NCI-H2029 treated with DMSO at 0.1 percent for 48 hours (cell line): Measurements from ENCODE around the gene SLC25A53.
"Not testable (repeated sequence)": the region's sequence is repeated elsewhere in the genome, so short reads cannot be mapped to it uniquely, and the experiment has no call there.

Source experiments
- DNase-seq: peaks from one replicate; lab custom pipeline; 2025; lab: John Stamatoyannopoulos, UW

The SLC25A53 gene

DNA sequence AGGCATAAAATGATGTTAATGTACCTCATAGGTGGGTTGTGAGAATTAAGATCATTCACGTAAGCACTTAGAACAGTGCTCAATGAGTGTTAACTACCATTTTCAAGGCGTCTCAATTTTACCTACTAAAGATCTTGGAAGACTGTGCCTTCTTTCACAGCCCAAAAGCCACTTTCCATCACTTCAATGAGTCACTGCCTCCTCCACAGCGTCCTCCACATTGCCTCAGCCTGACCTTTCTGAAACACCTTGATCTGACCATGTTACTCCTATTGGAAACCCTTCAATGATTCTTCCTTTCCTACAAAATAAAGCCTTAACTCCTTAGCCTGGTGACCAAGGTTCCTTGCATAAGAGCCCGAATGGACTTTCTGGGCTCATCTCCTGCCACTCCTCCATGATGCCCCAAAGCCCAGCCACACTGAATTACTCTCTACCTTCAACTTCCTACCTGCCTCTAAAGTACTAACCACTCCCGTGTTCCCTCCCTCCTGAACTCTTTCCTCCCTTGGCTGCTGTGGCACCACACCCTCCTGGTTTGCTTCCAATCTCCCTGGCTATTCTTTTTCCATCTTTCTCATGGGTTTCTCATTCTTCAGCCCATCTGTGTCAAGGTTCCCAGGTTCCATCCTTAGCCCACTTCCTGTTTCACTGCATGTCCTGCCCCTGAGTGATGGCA lies 22.1 kb downstream of the SLC25A53 start:
- DNase-seq = no peak

DNA sequence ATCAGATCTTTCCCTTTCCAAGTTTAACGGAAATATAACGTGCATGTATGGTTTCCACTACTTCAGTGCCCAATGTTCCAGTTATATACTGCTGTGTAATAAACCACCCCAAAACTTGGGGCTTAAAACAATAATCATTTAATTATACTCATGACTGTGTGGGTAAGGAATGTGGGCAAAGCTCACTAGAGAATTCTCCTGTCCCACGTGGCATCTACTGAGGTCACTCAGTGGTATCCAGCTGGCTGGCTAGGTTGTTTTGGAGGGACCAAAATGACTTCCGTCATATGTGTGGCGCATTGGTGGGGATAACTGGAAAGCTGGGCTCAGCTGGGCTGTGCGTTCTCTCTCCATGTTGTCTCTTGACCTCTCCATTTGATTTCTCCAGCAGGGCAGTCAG lies 26.0 kb downstream of the SLC25A53 start:
- DNase-seq = no peak

DNA sequence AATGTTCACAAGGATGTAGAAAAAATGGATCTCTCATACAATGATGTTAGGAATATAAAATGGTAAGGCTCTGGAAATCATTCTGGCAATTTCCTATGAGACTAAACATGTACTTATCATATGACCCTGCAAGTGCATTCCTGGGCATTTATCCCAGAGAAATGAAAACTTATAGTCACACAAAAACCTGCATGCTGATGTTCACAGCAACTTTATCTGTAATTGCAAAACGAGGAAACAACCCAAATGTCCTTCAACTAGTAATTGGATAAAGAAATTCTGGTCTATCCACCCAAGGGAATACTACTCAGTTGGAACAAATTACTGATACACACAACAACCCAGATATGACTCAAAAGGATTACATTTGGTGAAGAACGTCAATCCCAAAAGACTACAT lies 30.0 kb downstream of the SLC25A53 start:
- DNase-seq = no peak

DNA sequence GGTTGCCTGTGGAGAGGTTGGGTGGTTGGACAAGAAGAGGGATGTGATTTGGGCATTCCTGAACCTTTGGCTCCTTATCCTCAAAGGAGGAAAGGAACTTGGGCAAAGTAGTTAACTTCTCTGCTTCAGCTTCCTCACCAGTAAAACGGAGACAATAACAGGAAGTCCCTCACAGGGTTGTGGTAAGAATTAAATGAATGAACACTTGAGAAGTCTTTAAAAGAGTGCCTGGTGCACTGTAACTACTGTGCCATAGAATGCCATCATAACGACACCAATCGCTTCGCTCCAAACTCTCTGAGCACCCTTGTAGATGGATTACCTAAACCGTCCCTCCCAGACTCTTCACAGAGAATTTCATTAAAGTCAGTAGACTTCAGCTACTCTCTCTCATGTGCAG lies 34.0 kb downstream of the SLC25A53 start:
- no peak for DNase-seq

DNA sequence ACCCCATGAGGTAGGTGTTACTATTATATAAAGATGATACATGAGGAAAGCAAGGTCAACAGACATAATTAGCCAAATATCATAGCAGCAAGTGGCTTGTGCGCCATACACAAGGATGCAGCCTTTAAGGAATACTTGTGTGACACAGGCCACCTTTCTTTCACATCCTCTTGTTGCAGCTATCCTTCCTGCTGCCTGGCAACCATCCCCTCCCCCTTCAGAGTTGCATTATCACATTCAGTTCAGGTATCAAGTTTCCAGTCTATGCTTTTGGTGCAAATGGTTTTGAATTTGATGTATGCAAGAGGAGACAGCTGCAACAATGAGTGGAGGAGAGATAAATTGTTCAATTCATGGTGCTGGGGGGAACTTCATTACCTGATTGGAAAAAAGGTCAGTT lies 38.0 kb downstream of the SLC25A53 start:
- DNase-seq = no peak

DNA sequence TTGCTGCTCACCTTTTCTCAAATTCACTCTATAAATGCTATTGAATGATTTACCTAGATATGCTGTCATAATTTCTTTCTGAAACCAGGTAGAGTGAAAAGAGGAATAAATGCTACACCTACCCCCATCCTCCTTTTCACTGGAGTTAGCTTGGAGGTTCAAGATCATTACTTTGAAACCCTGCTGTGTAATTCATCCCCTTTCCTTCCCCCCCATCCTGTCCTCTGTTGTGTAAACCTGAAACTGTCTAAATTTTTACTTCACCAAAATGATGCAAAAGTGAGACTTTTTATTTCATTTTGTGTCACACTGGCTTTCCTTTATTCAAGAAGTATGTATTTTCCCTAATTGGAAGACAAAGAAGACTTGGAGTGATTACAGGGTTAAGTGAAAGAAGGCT lies 39.0 kb downstream of the SLC25A53 start:
- no peak for DNase-seq

DNA sequence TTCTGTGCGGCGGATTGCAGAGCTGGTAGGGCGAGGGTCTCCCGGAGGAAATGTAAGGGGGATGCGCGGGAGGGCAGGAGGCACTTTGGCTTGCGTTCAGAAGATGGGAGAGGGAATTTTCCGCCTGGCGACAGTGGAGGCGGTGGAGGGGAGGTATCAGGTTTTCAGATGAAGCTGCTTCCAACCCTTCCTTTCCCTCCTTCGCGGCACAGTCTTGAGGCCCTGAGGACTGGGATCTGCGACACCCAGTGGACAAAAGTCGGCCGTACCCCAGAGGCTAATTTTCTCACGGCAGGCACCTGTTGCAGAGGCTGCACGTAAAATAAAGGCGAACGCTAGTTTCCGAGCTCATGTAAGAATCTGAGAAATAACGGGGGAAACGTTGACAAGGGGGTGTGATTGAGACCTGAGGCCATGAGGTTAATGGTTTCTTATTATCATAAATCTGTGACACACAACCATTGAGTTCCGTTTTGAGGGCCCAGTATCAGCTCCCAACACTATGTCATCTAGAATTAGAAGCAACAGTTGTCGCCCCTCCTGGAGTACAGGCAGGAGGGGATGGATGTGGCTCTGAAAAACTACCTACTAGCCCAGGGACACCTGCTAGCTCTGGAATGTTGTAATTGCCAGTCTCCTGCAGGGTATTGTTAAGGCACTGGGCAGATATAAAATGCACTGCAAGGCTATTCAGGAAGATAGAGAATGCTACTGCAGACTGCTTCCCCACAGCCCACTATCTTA lies 43.4 kb downstream of the SLC25A53 start:
- DNase-seq = no peak

DNA sequence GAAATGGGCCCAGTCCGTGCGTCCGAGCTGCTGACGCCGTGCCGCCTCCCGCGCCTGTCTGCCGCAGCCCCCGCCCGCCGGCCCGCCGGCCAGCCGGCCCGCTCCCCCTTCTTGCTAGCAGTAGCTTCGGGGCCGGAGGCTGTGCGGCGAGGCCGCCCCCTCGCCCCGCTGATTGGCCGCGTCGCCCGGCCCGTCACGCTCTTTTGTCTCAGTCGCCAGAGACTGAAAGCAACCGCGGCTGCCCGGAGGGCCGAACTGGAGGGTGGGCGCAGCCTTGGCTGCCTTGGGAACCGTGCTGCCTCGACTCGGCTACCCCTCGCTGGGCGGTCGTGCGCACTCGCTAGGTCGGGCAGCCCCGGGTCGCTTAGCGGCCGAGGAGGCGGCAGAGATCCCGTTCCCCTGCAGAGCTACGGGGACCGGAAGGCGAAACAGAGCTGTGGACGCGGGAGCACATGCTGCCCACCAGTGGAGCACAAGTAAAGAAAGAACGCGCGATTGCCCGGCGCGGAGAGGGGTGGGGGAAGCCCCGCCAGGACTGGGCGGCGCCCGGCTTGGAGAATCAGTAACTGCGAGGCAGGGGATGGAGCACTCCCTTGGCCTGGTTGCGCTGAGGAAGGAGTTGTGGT lies 44.4 kb downstream of the SLC25A53 start, which contains the start of gene ZCCHC18:
TSS of gene ZCCHC18 (plus strand) at position 198 of the 626 bp plus-strand sequence. CDS start 1,589 bp downstream, outside the sequence.
- DNase-seq = peak; percentile 0

DNA sequence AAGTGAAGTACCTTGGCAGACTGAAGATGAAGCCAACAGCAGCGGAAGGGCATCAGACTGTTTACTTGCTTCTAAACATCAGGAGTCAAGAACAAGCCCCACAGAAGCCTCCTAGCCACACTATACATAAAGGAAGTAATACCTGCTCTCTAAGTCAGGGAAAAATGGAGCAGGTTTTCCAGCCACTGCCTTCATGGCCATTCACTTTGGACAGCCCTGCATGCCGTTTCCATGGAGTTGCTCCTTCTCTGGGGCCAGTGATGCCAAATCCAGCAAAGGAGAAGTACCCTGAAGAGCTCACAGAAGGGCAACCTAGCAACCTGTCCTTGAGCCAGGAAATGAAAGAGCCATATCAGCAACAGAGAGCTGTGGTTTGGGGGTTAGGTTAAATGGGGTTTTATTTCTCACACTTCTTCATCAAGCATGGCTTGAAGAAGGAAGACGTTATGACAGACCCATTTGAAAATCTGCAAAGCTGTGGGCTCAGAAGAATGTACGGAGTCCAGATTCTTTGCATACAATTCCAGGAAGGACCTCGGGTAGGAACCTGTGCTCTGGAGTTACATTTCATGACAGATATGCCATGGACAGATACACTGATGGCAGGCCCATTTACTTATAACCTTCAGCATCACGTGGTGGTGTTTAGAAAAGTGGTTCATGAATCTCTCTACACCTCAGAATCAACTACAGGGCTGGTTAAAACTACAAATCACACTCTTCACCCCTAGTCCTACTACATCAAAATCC lies 46.1 kb downstream of the SLC25A53 start:
- not testable (repeated sequence) for DNase-seq

DNA sequence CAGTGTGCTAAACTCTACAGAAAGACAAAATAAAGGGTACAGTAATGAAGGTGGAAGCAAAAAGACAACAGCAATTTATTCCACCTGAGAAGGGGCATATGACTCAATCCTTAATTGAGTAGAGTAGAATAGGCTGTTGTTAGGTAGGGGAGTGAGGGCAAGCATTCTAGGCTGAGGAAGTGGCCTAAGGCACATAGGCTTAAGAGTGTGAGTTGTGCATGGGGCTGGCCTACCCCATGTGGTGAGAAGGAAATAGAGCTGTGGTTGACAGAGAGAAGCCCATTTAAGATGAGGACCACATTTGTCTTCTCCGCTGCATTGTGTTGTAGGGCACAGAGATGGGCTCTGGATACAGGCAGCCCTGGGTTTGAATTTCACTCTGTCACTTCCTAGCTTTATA lies 47.9 kb downstream of the SLC25A53 start:
- no peak for DNase-seq

DNA sequence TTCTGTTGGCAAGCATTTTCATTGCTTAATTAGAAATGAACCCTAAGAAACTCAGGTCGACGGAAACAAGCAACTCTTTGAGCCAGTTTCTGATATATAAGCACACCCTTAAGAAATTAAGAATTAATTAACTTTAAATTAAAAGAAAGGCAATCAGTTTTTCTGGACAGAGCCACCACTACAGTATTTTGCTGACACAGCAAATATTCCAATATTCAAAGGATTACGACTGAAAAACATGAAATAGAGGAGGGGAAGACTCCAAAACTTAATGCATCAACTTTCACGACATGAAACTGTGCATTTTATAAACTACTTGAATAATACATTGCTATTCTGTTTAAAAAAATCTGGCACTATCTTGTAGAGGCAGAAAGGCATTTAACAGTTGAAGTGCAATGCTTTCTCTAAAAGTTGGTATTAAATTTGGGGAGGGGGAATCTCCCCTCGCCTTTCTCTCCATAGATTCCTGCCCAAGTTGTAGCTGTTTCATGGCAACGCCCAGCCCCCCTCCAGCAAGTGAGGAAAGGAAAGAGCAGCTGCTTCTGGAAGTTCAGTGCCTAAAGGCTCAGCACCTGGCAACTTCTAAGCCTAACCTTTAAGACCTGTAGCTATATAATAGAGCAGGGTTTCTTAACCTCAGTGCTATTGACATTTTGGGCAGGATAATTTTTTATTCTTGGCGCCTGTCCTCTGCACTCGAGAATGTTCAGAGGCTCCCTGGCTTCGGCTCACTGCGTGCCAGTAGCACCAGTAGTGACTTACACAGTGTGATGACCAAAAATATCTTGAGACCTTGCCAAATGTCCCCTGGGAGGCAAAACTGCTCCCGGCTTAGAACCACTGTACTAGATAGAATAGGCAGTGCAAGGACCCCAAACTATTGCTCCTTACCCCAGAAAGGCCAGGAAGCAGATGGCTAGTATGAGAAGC lies 51.2 kb downstream of the SLC25A53 start:
- no peak for DNase-seq

DNA sequence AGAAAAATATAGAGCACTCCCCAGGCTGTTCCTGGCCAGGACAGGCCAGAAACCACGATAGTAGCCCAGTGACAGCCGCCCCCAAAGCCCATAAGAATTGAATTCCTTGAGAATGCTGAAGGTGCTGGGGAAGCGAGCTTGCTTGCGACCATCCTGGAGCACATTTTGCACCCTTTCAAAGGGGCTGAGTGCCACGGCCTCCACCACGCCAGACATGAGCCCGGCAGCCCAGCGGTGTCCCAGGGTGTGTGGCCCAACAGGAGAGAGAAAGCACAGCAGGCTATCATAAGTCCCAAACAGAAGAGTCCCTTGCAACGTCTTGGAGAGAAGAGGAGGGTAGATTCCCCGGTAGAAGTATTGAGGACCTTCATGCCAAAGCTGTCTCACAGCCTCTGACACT lies 52.1 kb downstream of the SLC25A53 start:
- no peak for DNase-seq

DNA sequence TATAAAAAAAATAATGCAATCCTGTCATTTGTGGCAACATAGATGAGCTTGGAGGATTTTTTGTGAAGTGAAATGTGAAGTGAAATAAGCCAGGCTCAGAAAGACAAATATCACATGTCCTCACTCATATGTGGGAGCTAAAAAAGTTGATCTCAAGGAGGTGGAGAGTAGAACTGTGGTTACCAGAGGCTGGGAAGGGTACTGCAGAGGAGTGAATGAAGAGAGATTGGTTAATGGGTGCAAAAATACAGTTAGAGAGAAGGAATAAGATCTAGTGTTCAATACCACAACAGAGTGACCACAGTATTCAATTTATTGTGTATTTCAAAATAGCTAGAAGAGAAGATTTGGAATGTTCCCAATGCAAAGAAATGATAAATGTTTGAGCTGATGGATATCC lies 57.9 kb downstream of the SLC25A53 start:
- no peak for DNase-seq

DNA sequence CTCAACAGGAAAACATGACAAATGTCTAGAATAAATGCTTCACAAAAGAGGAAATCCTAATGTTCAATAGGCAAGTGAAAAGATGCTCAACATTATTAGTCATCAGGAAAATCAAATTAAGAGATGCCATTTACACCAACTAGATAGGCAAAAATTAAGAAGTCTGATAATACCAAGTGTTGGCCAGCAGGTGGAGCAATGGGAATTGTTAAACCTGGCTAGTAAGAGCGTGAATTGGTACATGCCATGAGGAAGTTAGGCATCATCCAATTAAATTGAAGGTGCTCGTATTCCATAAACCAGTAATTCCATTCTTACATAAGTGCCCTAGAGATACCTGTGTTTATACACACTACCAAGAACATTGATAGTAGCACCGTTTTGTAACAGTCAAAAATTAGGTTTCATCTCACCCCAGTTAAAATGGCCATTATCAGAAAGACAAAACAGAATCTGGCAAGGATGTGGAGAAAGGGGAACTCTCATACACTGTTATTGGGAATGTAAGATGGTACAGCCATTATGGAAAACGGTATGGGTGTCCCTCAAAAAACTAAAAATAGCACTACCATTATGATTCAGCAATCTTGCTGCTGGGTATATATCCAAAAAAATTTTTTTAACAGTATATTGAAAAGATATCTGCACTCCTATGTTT lies 58.5 kb downstream of the SLC25A53 start:
- DNase-seq = peak; percentile 14

DNA sequence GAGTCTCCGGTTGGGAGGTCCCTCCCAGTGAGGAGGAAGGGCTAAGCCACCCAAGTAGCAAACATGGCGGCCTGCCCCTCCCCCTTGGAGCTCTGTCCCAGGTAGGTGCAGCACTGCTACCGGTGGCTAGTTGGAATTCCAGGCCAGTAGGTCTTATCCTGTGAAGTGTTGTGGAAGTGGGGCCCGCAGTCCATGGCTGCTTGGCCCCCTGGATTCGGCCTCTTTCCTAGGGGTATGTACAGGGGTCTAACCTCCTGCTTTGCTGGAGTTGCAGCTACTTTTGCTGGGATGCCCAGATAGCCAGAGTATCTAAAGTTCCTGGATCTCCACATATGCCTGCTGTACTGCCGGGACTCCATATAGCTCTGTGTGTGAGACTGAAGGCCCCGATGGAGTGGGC lies 70.9 kb downstream of the SLC25A53 start:
- no peak for DNase-seq

DNA sequence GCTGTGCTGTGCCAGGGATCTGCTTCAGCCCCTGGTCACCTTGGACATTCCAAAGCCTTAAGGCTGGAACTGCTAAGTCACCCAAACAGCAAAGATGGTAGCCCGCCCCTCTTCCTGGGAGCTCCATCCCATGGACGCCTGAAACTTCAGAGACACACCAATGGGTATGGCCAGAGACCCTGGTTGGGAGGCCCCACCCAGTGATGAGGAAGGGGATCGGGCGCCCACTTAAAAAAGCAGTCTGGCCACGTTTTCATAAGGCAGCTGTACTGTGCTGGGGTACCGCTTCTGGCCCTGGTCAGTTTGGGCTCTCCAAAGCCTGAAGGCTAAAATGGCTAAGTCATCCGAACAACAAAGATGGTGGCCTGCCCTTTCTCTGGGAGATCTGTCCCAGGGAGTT lies 71.3 kb downstream of the SLC25A53 start:
- no peak for DNase-seq

DNA sequence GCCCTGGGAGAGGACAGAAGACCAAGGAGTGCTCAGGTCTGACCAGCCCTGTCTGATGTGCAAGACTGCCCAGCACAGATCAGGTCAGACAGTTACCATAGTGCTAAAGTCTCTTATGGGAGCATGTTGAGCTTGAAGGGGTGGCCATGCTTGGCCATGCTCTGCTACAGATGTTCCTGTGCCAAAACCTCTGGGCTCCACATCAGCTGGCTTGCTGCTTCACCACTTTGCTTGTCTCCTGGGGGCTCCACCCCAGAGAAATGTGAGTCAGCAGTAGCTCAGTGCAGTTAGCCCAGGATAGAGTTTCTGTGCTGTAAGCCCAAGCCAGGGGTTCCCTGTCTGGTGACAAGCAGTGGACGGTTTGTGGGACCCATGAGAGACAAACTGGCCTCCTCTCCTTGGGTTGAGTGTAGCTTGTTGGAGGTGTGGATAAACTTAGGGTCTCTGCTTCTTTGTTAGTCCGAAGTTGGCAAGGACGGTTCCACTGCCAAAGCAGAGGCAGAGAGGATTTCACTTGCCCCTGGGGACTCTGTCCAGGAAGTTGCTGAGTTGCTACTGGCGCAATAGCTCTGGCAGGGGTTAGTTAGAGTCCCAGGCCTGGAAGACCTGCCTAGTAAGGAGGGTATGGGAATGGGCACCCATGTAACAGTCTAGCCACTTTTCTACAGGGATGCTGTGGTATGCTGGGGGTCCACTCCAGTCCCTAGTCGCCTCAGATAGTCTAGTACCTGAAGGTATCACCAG lies 72.1 kb downstream of the SLC25A53 start:
- DNase-seq = no peak

DNA sequence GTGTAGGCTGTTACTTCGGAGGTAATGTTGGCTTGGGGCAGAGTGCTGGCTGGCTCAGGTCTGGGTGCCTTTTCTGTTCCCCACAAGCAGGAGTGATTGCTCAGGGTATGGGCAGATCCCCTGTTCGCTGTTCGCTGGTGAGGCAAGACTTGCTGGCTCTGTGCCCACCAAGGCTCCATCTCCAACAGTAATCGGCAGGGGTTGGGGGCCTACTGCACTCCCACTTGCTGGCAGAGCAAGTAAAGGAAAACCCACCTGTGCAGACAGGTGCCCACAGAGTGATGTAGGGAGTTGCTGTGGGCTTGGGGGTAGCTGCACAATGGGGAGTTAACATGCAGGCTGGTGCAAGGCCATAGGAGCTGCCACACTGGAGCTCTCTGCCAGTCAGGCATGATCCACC lies 72.7 kb downstream of the SLC25A53 start:
- no peak for DNase-seq

DNA sequence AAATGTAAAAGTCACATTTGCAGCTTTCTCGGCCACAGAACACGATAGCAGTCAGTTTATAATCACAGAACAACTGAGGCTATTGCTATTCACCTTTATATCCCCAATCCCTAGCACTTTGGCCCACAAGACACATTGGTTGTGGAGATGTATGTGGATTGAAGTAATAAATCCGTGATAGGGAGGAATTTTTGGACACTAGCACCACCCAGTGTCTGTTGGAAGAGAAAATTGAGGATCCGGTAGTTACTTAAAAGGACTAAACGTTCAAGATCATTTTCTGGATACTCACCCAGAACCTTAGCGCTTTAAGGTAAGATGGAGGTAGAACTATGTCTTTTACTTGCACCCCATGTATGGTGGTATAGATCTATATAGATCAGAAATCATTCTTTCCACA lies 79.0 kb downstream of the SLC25A53 start:
- not testable (repeated sequence) for DNase-seq
